Cerebellar nuclear complex (tissue), 1 donor: ENCODE results near the gene ATP5F1E.
"Not testable (repeated sequence)": the region's sequence is repeated elsewhere in the genome, so short reads cannot be mapped to it uniquely, and the experiment has no call there.

Experiments
- DNase-seq, 2 experiments: peaks; one replicate each; lab custom pipeline; 2025; lab: John Stamatoyannopoulos, UW

ATP5F1E gene

DNA sequence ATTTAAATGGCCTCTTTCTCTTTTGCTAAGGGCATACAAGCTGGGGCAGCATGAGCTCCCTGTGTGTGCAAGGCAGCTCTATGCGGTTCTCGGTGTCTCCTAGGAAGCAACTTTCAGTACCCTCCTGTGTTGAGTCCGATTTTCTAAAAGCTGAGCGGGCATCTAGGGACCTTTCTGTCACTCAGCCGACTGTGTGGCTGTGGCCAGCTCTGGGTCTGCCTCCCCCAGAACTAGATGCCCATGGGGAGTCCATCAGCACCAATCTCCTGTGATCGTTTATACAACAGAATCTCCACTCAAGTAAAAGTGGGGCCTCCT, 43.6 kb downstream of the ATP5F1E start:
- no peak for DNase-seq

DNA sequence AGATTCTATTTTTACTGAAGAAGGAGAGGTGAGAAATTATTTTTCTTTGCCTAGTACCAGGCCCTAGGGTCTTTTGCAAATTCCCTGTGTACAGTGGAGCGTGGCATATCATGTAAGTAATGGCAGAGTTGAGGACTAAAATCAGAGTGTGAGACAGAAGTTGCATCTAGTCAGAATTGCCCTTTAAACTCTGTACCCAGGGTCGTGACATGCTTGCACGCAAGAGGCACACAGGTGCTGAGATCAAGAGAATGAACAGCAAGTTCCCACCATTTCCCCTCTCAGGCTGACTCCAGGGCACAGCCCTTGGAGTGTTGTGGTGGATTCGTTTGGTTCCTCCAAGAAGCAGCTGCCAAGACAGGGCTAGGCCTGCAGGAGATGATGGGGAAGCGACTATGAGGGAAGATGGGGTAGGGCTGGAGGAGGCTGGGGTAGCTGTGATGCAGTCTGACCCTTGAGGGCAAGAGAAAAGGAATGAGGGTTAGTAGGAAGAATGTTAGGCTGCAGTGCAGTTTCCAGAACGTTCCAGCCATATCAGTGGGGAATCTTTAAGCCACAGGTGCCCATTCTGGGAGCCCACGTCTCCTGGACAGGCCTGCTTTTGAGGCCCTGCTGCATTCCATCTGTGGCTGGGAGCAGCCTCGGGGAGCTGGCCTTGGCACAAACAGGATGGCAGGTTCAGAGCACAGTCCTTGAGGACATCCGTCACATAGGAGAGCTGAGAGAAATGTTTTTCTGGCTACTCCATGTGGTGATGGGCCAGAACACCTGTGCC, 44.2 kb downstream of the ATP5F1E start:
- DNase-seq, result no peak

DNA sequence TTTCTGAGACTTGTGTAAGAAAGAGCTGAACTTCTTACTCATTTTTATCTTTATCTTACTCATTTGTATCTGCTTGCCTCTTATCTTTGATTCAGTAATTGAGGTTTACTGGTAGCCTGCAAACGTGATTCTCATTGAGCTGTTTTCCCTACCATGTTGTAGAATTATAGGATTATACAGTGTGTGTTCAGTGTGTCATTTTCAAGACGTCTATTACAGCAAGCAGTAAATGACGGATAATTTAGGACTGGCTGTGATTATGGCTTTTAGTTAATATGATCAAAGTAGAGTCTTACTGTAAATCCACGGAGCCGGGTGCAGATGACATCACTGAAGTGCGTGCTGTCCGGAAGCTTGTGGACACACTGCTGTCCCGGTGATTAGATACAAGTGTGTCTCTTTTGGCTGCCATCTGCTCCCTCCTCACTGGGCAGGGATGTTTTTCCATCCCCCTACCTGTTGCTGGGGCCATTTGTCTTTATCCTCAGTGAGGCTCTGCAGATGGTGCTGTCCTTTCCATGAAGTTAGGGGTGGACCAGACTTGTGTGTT, 45.1 kb downstream of the ATP5F1E start:
- DNase-seq, result no peak

DNA sequence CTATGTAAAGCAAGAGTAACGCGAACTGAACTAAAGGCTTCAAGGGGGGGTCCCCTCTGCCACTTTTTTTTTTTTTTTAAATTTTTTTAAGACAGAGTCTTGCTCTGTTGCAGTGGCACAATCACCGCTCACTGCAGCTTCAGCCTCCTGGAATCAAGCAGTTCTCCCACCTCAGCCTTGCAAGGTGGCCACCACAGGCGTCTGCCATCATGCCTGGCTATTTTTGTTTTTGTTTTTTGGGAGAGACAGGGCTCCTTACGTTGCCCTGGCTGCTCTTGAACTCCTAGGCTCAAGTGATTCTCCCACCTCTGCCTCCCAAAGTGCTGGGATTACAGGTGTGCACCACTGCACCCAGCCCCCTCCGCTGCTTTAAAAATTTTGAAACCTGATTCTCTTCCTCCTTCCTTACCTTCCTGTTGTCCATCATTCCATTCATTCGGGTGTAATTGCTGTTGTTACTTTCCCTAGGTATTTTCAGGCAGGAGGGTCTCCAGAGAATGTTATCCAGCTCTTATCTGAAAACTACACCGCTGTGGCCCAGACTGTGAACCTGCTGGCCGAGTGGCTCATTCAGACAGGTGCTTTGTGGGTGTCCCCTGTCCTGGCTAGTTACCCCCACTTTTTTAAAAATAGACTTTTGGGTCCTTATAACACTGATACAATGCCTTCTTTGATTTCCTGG, 45.7 kb downstream of the ATP5F1E start:
- no peak for DNase-seq

- DNase-seq, result no peak
Measured at GRCh38 chr20:58985656-58986055, 46.5 kb downstream of the ATP5F1E start.

- DNase-seq, result no peak
Measured at GRCh38 chr20:58984691-58985090, 47.4 kb downstream of the ATP5F1E start.

DNA sequence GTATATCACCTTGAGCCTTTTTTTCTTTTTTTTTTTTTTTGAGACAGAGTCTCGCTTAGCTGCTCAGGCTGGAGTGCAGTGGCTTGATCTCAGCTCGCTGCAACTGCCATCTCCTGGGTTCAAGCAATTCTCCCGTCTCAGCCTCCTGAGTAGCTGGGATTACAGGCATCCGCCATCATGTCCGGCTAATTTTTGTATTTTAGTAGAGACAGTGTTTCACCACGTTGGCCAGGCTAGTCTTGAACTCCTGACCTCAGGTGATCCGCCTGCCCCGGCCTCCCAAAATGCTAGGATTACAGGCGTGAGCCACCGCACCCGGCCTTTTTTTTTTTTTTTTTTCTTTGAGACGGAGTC, 49.0 kb downstream of the ATP5F1E start:
- not testable (repeated sequence) for DNase-seq

- no peak for DNase-seq
Measured at GRCh38 chr20:58982406-58983114, 49.6 kb downstream of the ATP5F1E start.

DNA sequence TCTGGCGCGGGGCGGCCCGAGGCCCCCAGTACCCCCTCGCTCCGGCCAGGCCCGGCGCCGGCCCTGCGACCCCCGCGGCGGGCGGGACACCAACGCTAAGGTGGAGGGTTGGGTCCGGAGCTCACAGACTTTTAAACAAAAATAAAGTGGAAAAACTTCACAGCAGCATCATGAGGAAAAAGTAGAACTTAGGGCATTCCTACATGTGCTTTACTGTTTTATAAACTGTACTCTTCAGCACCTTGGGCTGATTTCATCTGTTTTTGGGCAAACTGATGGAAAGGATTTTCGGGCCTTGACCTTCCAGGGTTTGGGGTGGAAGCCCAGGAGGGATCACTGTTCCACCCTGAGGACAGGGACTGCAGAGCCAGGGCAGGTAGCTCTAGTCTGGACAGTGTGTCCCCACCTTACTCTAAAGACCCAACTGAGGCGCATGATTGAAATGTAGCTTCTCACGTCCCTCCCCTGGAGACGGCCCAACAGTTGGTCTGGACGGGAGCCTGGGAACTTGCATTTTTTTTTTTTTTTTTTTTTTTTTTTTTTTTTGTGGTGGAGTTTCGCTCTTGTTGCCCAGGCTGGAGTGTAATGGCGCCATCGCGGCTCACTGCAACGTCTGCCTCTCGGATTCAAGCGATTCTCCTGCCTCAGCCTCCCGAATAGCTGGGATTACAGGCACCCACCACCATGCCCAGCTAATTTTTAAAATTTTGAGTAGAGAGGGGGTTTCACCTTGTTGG, 50.3 kb downstream of the ATP5F1E start:
- no peak for DNase-seq

- no peak for DNase-seq
Measured at GRCh38 chr20:58980711-58981627, 51.2 kb downstream of the ATP5F1E start, which contains the start of gene NELFCD. TSS of gene NELFCD (plus strand) at chr20:58981256. CDS start at chr20:58981310, 54 bp downstream.

GRCh38 chr20:58978351-58979190, 53.6 kb downstream of the ATP5F1E start:
- no peak for DNase-seq

DNA sequence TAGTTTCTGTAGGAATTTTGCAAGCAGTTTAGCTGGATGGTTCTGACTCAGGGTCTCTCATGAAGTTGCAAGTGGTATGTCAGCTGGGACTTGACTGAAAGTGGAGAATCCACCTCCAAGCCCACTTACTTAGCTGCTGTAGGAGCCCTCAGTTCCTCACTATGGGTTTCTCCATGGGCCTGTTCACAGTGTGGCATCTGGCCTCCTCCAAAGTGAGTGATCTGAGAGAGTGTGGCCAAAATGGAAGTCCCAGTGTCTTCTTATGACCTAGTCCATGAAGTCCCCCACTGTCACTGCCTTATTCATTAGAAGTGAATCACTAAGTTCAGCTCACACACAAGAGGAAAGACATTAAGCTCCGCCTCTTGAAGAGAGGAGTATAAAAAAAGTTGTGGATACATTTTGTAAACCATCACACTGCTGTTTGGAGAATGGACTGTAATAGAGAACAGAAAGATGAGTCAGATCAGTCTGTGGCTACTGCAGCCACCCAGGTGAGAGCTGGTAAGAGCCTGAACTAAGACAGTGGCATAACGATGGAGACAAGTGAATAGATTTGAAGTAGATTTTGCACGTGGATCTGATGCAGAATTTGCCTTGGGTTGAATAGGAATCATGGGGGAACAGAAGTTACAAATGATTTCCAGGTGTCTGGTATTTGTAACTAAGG, 55.9 kb downstream of the ATP5F1E start:
- no peak for DNase-seq
